ENCODE results near the gene GPR153. TPM values are rescaled to one million over a fixed set of nuclear protein-coding genes. Genes with fewer than 3 reads are reported as not detected.

The GPR153 gene
- total and polyA plus RNA-seq, 2 of the 13 experiments (the other 11 are each of a cell fraction or from before 2014, with no cell fraction given): 0.22 to 0.31 TPM

DNA sequence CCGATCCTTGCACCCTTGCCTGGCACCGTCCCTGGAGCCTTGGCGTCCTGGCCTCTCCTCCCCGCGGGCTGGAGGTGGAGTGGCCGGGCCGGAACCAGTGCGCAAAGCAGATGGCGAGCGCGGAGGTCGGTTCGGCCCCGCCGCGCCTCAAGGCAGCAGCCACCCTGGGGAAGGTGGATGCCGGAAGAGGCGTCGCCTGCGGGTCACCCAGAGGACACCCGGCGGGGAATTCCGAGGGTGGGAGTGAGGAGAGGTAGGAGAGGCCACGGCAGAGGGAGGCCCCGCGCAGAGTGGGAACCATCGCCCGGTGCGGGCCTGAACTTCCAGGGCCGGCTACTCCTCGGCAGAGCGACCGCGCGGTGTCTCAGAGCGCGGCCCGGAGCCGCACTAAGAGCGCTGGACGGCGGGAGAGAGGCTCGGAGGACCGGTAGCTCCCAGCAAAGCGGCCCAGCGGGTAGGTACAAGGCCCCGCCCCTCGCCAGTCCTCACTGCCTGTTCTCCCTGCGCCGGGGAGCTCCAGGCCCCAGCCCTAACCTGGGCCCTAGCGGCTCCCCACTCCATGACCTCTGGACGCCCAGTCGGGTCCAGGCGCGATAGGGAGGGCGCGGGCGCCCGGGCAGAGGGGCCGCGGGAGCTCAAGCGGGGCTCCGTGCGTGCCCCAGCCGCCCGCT lies 54.9 kb downstream of the GPR153 start, which contains the start of gene RNF207 (continued):
- TF ChIP-seq ZNF619 (CRISPR knock-in tag; IDR thresholded peaks at IDR 0.05) (peak; percentile 85), U2AF1 (optimal IDR thresholded peaks at IDR 0.05; ENCODE audit: low read depth, low read length) (peak; percentile 30), ONECUT2 (CRISPR knock-in tag; IDR thresholded peaks at IDR 0.05) (no peak), DNMT3B (CRISPR knock-in tag; conservative IDR thresholded peaks at IDR 0.05) (no peak), BCL6 (CRISPR knock-in tag; IDR thresholded peaks at IDR 0.05) (peak; percentile 58; the same call in 1 of the 2 replicates), ARNT (IDR thresholded peaks at IDR 0.05) (no peak), DR1 (CRISPR knock-in tag; IDR thresholded peaks at IDR 0.05) (0 out of 2 replicates have a peak, but pooled peaks have one; percentile 86), ZNF326 (CRISPR knock-in tag; IDR thresholded peaks at IDR 0.05; ENCODE audit: borderline replicate concordance) (no peak), ZNF713 (CRISPR knock-in tag; IDR thresholded peaks at IDR 0.05) (no peak), ISX (CRISPR knock-in tag; conservative IDR thresholded peaks at IDR 0.05) (peak; percentile 65; the same call in 1 of the 2 replicates), ZNF335 (CRISPR knock-in tag; IDR thresholded peaks at IDR 0.05) (peak; percentile 75), ZNF484 (CRISPR knock-in tag; IDR thresholded peaks at IDR 0.05; ENCODE audit: borderline replicate concordance, low read depth) (no peak), ZNF776 (CRISPR knock-in tag; IDR thresholded peaks at IDR 0.05) (peak; percentile 86), ZC3H4 (CRISPR knock-in tag; IDR thresholded peaks at IDR 0.05; ENCODE audit: borderline replicate concordance) (no peak), ZNF274 (CRISPR knock-in tag; IDR thresholded peaks at IDR 0.05) (peak; percentile 88; the same call in 1 of the 2 replicates), ZNF788 (CRISPR knock-in tag; IDR thresholded peaks at IDR 0.05; ENCODE audit: borderline replicate concordance) (peak; percentile 80; the same call in 1 of the 2 replicates), MED1 (CRISPR knock-in tag; IDR thresholded peaks at IDR 0.05) (peak; percentile 69), NRL (CRISPR knock-in tag; IDR thresholded peaks at IDR 0.05; ENCODE audit: borderline replicate concordance) (peak; percentile 73), ZFP62 (CRISPR knock-in tag; IDR thresholded peaks at IDR 0.05) (no peak)
- TF ChIP-seq, protein P1, sequence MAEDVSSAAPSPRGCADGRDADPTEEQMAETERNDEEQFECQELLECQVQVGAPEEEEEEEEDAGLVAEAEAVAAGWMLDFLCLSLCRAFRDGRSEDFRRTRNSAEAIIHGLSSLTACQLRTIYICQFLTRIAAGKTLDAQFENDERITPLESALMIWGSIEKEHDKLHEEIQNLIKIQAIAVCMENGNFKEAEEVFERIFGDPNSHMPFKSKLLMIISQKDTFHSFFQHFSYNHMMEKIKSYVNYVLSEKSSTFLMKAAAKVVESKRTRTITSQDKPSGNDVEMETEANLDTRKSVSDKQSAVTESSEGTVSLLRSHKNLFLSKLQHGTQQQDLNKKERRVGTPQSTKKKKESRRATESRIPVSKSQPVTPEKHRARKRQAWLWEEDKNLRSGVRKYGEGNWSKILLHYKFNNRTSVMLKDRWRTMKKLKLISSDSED (CRISPR knock-in tag; IDR thresholded peaks at IDR 0.05): no peak
- TF ChIP-seq, protein P2, sequence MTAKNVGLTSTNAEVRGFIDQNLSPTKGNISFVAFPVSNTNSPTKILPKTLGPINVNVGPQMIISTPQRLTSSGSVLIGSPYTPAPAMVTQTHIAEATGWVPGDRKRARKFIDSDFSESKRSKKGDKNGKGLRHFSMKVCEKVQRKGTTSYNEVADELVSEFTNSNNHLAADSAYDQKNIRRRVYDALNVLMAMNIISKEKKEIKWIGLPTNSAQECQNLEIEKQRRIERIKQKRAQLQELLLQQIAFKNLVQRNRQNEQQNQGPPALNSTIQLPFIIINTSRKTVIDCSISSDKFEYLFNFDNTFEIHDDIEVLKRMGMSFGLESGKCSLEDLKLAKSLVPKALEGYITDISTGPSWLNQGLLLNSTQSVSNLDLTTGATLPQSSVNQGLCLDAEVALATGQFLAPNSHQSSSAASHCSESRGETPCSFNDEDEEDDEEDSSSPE (CRISPR knock-in tag; IDR thresholded peaks at IDR 0.05): peak; percentile 67; the same call in 1 of the 2 replicates
- TF ChIP-seq, protein P3, sequence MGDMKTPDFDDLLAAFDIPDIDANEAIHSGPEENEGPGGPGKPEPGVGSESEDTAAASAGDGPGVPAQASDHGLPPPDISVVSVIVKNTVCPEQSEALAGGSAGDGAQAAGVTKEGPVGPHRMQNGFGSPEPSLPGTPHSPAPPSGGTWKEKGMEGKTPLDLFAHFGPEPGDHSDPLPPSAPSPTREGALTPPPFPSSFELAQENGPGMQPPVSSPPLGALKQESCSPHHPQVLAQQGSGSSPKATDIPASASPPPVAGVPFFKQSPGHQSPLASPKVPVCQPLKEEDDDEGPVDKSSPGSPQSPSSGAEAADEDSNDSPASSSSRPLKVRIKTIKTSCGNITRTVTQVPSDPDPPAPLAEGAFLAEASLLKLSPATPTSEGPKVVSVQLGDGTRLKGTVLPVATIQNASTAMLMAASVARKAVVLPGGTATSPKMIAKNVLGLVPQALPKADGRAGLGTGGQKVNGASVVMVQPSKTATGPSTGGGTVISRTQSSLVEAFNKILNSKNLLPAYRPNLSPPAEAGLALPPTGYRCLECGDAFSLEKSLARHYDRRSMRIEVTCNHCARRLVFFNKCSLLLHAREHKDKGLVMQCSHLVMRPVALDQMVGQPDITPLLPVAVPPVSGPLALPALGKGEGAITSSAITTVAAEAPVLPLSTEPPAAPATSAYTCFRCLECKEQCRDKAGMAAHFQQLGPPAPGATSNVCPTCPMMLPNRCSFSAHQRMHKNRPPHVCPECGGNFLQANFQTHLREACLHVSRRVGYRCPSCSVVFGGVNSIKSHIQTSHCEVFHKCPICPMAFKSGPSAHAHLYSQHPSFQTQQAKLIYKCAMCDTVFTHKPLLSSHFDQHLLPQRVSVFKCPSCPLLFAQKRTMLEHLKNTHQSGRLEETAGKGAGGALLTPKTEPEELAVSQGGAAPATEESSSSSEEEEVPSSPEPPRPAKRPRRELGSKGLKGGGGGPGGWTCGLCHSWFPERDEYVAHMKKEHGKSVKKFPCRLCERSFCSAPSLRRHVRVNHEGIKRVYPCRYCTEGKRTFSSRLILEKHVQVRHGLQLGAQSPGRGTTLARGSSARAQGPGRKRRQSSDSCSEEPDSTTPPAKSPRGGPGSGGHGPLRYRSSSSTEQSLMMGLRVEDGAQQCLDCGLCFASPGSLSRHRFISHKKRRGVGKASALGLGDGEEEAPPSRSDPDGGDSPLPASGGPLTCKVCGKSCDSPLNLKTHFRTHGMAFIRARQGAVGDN (CRISPR knock-in tag; IDR thresholded peaks at IDR 0.05): peak; percentile 86
- TF ChIP-seq, protein P4, sequence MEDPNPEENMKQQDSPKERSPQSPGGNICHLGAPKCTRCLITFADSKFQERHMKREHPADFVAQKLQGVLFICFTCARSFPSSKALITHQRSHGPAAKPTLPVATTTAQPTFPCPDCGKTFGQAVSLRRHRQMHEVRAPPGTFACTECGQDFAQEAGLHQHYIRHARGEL (CRISPR knock-in tag; IDR thresholded peaks at IDR 0.05): peak; percentile 91; the same call in 1 of the 2 replicates

Data from HepG2 (cell line).